GM19035 (cell line): ENCODE results near the gene MIGA2.

Experiments
- ATAC-seq: cut with Tn5 transposase; IDR thresholded peaks from one replicate; pipeline ENCODE4 v1.9.1; 2021; ENCODE audit not compliant: unreplicated experiment

MIGA2 gene

GRCh38 chr9:129095908-129096307 is 59.5 kb downstream of the MIGA2 start:
- no peak for ATAC-seq

- ATAC-seq: no peak
Measured at GRCh38 chr9:129097671-129098306, 61.4 kb downstream of the MIGA2 start.

- no peak for ATAC-seq
Measured at GRCh38 chr9:129098328-129098727, 61.9 kb downstream of the MIGA2 start.

GRCh38 chr9:129100383-129101169 is 64.2 kb downstream of the MIGA2 start:
- no peak for ATAC-seq

GRCh38 chr9:129101279-129101678 is 64.9 kb downstream of the MIGA2 start:
- ATAC-seq: no peak

GRCh38 chr9:129102095-129102525 is 65.7 kb downstream of the MIGA2 start:
- ATAC-seq: no peak

GRCh38 chr9:129102791-129103594 is 66.6 kb downstream of the MIGA2 start:
- ATAC-seq: no peak

- no peak for ATAC-seq
Measured at GRCh38 chr9:129103595-129103965, 67.2 kb downstream of the MIGA2 start.

GRCh38 chr9:129104051-129104450 is 67.6 kb downstream of the MIGA2 start:
- no peak for ATAC-seq

GRCh38 chr9:129105857-129106694 is 69.7 kb downstream of the MIGA2 start:
- ATAC-seq: no peak

- ATAC-seq: no peak
Measured at GRCh38 chr9:129107651-129108050, 71.2 kb downstream of the MIGA2 start.

GRCh38 chr9:129108083-129108804 is 71.8 kb downstream of the MIGA2 start:
- no peak for ATAC-seq

GRCh38 chr9:129108805-129109536 is 72.5 kb downstream of the MIGA2 start:
- ATAC-seq: no peak

- ATAC-seq: no peak
Measured at GRCh38 chr9:129109537-129109903, 73.1 kb downstream of the MIGA2 start.

- peak; percentile 12 for ATAC-seq
Measured at GRCh38 chr9:129109952-129110739, 73.7 kb downstream of the MIGA2 start.

GRCh38 chr9:129110740-129111527 is 74.5 kb downstream of the MIGA2 start, which contains the start of the genes CRAT and PTPA:
CRAT (minus strand) TSS chr9:129110793; CDS start chr9:129110509, 284 bp downstream.
PTPA (plus strand) TSS chr9:129111415; CDS start chr9:129111601, 186 bp downstream.
- ATAC-seq: peak; percentile 82

- peak; percentile 38 for ATAC-seq
Measured at GRCh38 chr9:129111528-129112151, 75.2 kb downstream of the MIGA2 start.
